ENCODE data around the gene DPY30. TPM values are rescaled to one million over a fixed set of nuclear protein-coding genes. Genes with fewer than 3 reads are reported as not detected.

The DPY30 gene
- total RNA-seq, 3 donors from 2014 or later: 44.8 to 64.2 (median 63.9) TPM

DNA sequence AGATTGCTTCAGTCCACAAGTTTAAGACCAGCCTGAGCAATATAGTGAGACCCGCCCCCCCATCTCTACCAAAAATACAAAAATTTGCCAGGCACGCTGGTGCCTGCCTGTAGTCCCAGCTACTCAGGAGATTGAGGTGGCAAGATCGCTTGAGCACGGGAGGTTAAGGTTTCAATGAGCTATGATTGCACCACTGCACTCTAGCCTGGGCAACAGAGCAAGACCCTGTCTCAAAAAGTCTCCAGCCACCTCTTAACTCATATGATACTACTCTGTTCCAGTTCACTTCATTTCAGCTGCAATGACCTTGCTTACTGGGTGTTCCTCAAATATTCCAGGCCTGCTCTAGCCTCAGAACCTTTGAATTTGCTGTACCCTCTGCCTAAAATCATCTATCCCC is 40.2 kb downstream of the DPY30 start:
- intact Hi-C loops (cut with DNase I; ENCODE audit: low total_unique reads): no loop called here
- Histone ChIP-seq H3K27ac (no peak overlapping the region), H3K4me3 (no peak overlapping the region), H3K4me1 (no peaks in the 10 kb centered on the region), H3K9me3 (no peaks in the 10 kb centered on the region), H3K27me3 (no peaks in the 10 kb centered on the region), H3K36me3 (no peaks in the 10 kb centered on the region)
- no peak for TF ChIP-seq CTCF (IDR thresholded peaks at IDR 0.05)
- TF ChIP-seq POLR2A (IDR thresholded peaks at IDR 0.05): no peak
- TF ChIP-seq POLR2AphosphoS5 (IDR thresholded peaks at IDR 0.05): no peak
- no peak for DNase-seq (ENCODE audit: low spot score in 2 of 2)

DNA sequence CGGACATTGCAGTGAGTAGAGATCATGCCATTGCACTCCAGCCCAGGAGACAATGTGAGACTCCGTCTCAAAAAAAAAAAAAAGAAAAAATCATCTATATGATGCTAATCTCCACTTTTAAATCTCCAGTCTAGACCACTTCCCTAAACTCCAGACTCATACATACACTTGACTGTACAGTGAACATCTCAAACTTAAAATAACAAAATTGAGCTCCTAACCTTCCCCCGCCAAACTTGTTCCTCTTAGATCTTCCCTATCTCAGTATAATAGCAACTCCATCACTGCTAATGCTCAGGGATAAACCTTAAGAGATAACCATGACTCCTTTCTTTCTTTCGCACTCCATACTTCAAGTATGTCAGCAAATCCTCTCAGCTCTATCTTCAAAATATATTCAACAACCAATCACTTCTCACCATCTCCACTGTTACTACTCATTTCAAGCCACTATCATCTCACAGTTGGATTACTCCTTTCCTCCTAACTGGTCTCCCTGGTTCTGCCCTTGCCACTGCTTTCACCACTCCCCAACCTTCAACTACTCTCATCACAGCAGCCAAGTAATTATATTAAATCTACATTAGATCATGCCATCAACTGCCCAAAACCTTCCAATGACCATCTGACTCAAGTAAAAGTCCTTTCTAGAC is 40.7 kb downstream of the DPY30 start:
- TF ChIP-seq POLR2AphosphoS5 (IDR thresholded peaks at IDR 0.05) (no peak), POLR2A (IDR thresholded peaks at IDR 0.05) (no peak), CTCF (IDR thresholded peaks at IDR 0.05) (no peak)
- Histone ChIP-seq H3K4me1 (no peaks in the 10 kb centered on the region), H3K9me3 (no peaks in the 10 kb centered on the region), H3K27me3 (no peaks in the 10 kb centered on the region), H3K27ac (no peak overlapping the region), H3K4me3 (no peak overlapping the region), H3K36me3 (no peaks in the 10 kb centered on the region)
- intact Hi-C loops (cut with DNase I; ENCODE audit: low total_unique reads): no loop called here
- no peak for DNase-seq (ENCODE audit: low spot score in 2 of 2)

- H3K4me3 ChIP-seq: no peak overlapping the region
- no peaks in the 10 kb centered on the region for H3K27me3 ChIP-seq
- no peaks in the 10 kb centered on the region for H3K36me3 ChIP-seq
- DNase-seq (ENCODE audit: low spot score in 2 of 2): no peak
- TF ChIP-seq POLR2AphosphoS5 (IDR thresholded peaks at IDR 0.05) (no peak), CTCF (IDR thresholded peaks at IDR 0.05) (no peak), POLR2A (IDR thresholded peaks at IDR 0.05) (no peak)
- no peaks in the 10 kb centered on the region for H3K9me3 ChIP-seq
- intact Hi-C loops (cut with DNase I; ENCODE audit: low total_unique reads): no loop called here
- H3K27ac ChIP-seq: no peak overlapping the region
- H3K4me1 ChIP-seq: no peaks in the 10 kb centered on the region
Measured at GRCh38 chr2:31997653-31998052, 42.0 kb downstream of the DPY30 start.

- H3K27ac ChIP-seq: no peak overlapping the region
- no peaks in the 10 kb centered on the region for H3K9me3 ChIP-seq
- no peaks in the 10 kb centered on the region for H3K36me3 ChIP-seq
- no peak for DNase-seq (ENCODE audit: low spot score in 2 of 2)
- H3K4me3 ChIP-seq: no peak overlapping the region
- intact Hi-C loops (cut with DNase I; ENCODE audit: low total_unique reads): no loop called here
- TF ChIP-seq CTCF (IDR thresholded peaks at IDR 0.05) (no peak), POLR2AphosphoS5 (IDR thresholded peaks at IDR 0.05) (no peak), POLR2A (IDR thresholded peaks at IDR 0.05) (no peak)
- H3K27me3 ChIP-seq: no peaks in the 10 kb centered on the region
- no peaks in the 10 kb centered on the region for H3K4me1 ChIP-seq
Measured at GRCh38 chr2:31996571-31997150, 42.9 kb downstream of the DPY30 start.

DNA sequence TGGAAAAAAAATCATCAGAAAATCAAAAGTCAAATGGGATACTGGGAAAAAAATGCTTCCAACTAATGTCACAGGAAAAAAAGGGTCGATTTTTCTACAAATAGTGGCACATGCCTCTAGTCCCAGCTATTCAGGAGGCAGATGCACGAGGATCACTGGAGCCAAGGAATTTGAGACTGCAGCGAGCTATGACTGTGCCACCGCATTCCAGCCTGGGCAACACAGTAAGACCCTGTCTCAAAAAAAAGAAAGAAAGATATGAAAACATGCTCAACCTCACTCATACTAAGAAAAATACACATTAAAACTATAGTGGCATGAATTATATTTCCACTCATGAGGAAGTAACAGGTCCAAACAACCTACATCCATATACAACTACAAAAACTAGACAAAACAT is 46.7 kb downstream of the DPY30 start:
- Histone ChIP-seq H3K36me3 (no peaks in the 10 kb centered on the region), H3K27me3 (no peaks in the 10 kb centered on the region), H3K9me3 (no peaks in the 10 kb centered on the region), H3K4me3 (no peak overlapping the region), H3K4me1 (no peaks in the 10 kb centered on the region), H3K27ac (no peak overlapping the region)
- TF ChIP-seq POLR2A (IDR thresholded peaks at IDR 0.05) (no peak), CTCF (IDR thresholded peaks at IDR 0.05) (no peak), POLR2AphosphoS5 (IDR thresholded peaks at IDR 0.05) (no peak)
- no peak for DNase-seq (ENCODE audit: low spot score in 2 of 2)
- intact Hi-C loops (cut with DNase I; ENCODE audit: low total_unique reads): no loop called here
